Germinal center (tissue), 1 donor: ENCODE measurements around the gene HHEX.
"Not testable (repeated sequence)": the region's sequence is repeated elsewhere in the genome, so short reads cannot be mapped to it uniquely, and the experiment has no call there.

Source experiments
- DNase-seq: peaks from one replicate; pipeline ENCODE4 v3.0.0; 2012; ENCODE audit warnings: mixed read lengths, low spot score

HHEX gene

DNA sequence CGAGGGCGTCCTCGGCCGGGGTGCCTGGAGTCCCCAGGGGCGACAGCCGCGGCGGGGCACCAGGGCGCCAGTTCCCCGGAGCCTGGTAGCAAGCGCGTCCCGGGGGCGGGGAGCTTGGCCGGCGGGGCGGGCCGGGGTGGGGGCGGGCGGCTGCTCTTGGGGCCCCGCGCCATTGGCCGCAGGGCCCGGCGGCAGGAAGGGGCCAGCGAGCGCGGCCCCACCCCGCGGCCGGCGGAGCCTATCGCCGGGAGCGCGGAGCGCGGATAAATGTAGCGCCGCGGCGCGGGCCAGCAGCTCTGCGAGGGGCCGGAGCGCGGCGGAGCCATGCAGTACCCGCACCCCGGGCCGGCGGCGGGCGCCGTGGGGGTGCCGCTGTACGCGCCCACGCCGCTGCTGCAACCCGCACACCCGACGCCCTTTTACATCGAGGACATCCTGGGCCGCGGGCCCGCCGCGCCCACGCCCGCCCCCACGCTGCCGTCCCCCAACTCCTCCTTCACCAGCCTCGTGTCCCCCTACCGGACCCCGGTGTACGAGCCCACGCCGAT, at the start of gene HHEX:
TSS of gene HHEX (plus strand) at position 293 of the 548 bp plus-strand sequence. CDS start at position 325, 32 bp downstream.
- peak; percentile 87 for DNase-seq

DNA sequence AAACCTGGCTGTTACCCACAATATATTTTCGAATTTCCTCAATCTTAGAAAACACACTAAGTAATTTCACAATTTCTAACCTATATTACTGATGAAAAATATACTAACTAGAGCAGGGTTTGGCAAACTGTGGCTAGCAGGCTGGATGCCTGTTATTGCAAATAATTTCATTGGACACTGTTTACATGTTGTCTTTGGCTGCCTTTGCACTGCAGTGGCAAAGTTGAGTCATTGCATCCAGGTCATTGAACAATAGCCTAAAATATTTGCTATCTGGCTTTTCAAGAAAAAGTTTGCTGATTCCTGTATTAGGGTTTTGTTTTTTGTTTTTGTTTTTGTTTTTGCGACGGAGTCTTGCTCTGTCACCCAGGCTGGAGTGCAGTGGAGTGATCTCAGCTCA, 49.6 kb upstream of the HHEX start:
- DNase-seq = no peak

GRCh38 chr10:92641492-92641891, 48.3 kb upstream of the HHEX start:
- DNase-seq = no peak

GRCh38 chr10:92644921-92645320, 44.8 kb upstream of the HHEX start:
- no peak for DNase-seq

DNA sequence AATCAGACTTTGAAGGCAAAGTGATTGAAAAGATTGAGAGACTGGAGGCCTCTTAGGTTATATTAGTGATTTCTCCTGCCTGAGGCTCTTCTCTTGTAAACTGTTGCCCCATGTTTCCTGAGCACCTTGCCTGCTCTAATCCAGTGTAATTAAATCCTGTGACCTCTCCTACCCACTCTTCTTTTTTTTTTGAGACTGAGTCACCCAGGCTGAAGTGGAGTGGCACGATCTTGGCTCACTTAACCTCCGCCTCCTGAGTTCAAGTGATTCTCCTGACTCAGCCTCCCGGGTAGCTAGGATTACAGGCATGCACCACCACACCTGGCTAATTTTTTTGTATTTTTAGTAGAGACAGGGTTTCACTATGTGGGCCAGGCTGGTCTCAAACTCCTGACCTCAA, 38.9 kb upstream of the HHEX start:
- DNase-seq = not testable (repeated sequence)

DNA sequence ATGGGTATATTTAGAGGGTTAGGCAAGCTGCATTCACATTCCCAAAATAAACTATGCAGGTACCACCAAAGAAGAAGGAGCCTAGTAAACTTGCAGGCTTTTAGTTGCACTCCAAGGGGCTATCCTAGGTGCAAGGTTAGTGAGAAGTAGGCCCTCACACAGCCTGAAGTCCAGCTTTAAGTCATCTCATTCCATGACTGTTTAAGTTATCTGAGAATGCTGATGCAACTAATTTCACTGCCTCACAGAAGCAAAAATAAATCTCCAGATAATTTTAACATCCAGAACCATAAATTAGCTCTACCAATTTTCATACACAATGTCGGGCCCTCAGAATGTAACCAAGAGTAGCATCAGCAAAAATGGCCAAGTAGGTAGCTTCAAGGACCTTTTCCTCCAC, 34.3 kb upstream of the HHEX start:
- no peak for DNase-seq

DNA sequence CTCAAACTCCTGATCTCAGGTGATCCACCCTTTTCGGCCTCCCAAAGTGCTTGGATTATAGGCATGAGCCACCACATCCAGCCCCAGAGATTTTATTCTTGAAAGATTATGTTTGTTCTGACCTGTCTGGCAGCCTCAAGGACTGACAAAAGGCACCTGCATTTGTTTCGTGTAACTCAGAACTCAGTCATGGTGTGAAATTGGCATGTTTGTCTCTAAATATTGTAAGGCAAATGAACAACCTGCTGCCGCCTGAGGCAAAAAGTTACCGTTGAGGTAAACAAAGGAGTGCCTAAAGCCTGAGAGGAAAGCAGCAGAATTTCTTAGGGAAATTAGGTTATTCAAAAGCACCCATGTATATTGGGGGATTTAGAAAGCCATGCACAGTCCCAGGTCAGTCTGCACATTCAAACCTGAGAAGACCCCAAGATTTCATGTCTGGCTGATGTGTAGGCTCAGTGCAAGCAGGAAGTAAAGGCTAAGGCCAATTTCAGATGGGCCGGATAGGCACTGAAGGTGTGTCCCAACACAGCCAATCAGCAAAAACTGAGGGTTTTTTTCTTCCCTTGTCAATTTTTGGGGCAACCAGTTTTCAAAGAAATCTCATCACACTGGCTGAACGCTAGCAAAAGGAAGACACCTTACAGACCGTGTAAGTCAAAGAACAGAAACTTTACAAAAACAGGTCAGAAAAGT, 33.3 kb upstream of the HHEX start:
- no peak for DNase-seq

DNA sequence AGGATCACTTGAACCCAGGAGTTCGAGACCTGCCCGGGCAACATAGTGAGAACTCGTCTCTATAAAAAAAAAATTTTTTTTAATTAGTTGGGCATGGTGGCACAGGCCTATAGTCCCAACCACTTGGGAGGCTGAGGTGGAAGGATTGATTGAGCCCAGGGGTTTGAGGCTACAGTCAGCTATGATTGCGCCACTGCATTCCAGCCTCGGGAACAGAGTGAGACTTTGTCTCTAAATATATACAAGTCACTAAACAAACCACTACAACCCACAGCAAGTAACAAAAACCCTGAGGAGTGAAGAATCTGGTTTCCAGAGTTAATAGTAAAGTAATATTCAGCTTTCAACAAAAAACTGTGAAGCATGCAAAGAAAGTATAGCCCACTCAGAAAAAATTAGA, 32.7 kb upstream of the HHEX start:
- no peak for DNase-seq

- DNase-seq = no peak
Measured at GRCh38 chr10:92662848-92663247, 26.9 kb upstream of the HHEX start.

DNA sequence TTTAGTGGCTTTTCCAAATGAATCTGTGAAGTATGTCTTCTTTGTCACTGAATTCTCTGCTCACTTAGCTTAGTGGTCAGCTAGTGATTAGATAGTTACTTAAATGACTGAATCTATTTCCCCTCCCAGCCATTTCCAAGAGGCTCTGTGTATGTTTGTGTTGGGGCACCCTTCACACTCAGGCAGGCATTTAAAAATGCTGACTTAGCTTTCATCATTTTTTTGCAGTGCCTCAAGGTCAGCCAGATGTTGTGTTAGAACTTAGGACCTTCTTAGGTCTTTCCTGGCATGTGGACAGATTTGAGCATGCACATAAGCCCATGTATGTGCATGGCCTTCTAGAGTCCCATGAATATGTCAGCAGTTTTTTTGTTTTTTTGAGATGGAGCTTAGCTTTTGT, 25.4 kb upstream of the HHEX start:
- no peak for DNase-seq

- DNase-seq = no peak
Measured at GRCh38 chr10:92667078-92667477, 22.7 kb upstream of the HHEX start.

DNA sequence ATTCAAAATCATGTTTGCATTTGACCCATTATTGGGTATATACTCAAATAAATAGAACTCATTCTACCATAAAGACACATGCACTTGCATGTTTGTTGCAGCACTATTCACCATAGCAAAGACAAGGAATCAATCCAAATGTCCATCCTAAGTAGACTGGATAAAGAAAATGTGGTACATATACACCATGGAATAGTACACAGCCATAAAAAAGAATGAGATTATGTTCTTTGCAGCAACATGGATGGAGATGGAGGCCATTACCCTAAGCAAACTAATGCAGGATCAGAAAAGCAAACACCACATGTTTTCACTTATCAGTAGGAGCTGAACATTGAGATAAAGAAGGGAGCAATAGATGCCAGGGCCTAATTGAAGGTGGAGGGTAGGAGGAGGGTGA, 12.0 kb upstream of the HHEX start:
- no peak for DNase-seq

DNA sequence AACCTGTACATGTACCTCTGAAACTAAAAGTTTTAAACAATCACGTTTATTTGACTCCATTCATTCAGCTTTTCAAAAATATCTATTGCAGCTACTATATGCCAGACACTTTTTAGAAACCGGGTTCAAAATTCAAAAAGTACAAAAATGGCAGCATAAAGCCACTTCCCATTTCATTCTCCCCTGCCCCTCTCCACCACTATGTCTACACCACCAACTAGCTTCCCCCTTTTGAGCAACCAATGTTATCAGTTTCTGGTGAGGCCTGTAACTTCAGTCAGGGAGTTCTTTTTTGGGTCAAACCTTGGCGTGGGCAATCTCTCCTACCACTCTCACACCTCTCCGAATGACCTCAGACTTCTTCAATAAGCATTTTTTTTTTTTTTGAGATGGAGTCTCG, 11.5 kb upstream of the HHEX start:
- no peak for DNase-seq

GRCh38 chr10:92681306-92681834, 8.4 kb upstream of the HHEX start:
- no peak for DNase-seq

DNA sequence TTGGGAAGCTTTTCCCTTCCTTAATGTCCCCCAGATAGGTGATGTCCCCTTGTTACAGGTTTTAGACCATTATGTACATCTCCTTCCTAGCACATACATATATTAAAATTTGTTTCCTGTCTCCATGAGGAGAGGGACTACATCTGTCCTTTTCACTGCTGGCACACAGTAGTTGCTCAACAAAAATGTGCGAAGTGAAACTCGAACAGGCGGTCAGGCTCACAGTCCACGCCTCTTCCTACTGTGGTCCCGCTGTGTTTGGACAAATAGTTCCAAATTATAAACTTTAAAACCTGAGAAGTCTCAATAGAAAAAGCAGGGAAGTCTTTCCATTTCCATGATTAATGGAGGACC, 1.2 kb upstream of the HHEX start:
- DNase-seq = no peak

DNA sequence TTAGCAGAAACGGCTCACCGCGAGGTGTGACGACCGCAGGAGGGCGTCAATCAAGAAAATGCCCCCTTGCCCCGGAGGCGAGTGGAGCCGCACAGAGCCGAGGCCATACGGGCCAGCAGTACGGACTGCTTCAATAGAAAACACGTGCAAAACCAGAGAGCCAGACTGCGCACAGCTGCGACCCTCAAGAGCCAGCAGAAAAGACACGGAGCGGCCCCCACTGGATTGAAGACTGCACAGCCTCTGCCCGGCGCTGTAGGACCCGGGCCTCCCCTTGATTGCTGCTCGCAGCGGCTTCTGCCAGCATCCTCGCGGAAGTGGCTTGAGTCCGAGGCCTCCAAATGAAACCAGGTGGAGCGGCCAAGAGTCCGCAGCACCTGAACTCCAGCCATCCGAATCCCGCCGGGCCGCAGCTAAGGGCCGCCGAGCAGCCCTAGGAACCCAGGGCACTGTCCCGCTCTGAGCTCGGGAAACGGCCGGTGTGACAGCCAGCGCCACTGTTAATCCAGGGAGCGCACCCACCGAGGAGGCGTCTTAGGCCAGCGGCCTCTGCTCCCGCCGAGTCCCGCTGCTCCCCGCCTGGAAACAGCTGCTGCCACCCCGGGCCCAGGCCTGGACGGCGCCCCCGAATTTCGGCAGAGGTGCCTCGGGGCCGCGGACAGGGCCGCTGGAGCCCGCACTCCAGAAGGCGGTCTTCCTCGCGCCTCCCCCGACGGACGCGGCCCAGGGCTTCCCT, 660 bp upstream of the HHEX start:
- DNase-seq = no peak

- peak; percentile 51 for DNase-seq
Measured at GRCh38 chr10:92690211-92690914, 608 bp downstream of the HHEX start.

DNA sequence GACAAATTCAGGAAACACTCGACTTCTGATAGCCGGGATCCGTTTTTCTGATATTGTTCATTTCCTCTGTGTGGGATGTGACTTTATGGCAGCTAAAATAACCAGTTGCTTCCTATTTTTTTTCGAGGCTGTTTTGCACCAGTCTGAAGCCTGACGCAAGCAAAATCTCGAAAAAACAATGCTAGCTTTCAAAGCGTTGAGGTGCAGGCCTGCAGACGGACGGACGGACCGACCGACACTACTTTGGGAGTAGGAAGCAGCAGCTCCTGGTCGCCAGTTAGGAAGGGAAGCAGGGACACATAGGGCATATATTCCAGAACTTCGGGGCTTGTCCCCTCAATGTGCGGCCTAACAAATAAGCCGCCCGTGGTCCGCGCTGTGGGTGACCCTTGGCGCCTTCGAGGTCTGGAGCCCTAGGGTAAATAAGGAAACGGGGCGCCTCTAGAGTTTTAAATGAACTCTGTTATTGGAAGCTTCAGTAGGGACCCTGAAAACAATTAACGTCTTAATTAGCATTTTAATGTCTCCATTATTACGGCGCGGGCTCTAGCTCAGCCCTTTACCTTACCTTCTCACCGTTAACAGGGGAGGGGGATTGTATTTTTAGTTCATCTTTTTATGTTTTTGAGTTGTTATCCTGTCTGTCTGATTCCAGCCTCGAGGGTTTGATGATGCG, 1.3 kb downstream of the HHEX start:
- DNase-seq = no peak

DNA sequence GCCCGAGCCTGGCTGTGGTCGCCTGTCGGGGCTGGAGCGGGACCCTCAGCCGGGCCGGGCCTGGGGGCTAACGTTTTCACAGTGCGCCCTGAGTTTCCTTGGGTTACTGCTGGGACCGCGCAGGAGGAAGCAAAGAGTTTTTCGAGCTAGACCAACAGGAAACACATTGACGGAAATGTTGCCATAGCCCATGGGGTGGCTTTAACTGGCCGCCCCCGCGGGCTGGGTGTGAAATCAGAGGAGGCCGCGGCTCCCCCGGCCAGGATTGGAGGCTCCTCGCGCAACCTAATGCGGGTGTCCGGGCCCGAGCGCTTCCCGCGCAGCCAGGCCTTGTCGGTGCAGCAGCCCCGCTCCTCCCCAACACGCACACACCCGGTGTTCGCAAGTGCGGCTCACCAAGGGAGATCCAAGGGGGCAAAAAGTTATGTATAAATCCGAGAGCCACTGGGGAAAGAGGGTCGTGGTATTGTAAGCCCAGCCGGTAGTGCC, 1.9 kb downstream of the HHEX start:
- peak; percentile 69 for DNase-seq

GRCh38 chr10:92692080-92692671, 2.4 kb downstream of the HHEX start:
- no peak for DNase-seq

DNA sequence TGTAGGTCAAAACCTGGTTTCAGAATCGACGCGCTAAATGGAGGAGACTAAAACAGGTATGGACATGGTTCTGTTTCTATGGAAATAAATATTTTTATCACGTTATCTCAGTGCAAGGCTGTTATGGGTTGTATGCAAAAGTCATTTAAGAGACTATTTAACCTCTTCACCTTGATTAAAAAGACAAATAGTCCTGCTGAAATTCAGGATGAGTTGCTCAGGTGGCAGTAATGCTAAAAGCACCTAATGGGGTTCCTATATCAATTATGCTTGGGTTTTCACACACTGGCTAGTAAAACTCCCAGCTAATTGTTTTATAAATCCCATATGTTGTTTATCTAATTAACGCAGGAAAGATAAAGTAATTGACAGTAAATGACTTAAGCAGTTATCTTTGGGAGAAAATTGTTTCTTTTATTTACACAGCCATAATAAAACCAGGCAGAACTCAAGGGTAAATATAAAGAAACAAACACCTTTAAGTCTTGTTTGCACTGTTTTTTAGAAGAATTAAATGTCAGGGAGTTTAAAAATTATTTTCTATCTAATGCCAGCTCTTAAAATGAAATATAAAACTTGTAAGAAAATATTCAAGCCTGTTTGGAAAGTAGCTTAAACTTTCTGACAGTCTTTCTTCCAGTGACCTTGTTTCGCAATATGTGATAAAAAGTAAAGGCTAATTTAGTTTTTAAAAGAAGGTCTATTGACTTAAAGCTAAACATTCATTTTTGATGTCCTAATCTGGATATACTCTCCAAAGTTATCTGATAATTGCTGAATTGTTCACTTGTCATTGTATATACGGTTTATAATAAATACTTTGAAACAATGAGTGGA, 3.2 kb downstream of the HHEX start:
- DNase-seq = no peak
